UCSD-AML1 (cell line): Measurements from ENCODE around the gene SOX3.

Experiments used
- DNase-seq: peaks from one replicate; lab custom pipeline; 2025; ENCODE audit not compliant: unreplicated experiment; lab: John Stamatoyannopoulos, UW

Gene SOX3

DNA sequence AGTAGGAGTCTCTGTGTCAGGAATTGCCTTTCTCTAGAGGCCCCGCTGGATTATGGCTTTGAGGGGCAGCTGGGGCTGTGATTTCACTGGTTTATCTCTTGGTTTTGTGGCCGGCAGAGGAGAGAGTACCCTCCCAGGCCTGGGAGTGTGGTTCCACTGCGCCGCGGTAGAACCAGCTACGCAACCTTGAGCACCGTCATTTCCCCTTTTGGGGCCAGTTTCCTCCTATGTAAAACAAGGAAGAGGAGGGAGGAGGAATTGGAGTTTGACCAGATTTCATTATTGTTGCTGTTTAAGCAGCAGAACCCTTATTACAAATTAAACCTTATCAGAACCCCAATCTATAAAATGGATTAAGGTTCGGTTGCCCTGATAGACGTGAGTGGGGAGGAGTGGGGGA is 4.4 kb downstream of the SOX3 start:
- DNase-seq, result no peak

DNA sequence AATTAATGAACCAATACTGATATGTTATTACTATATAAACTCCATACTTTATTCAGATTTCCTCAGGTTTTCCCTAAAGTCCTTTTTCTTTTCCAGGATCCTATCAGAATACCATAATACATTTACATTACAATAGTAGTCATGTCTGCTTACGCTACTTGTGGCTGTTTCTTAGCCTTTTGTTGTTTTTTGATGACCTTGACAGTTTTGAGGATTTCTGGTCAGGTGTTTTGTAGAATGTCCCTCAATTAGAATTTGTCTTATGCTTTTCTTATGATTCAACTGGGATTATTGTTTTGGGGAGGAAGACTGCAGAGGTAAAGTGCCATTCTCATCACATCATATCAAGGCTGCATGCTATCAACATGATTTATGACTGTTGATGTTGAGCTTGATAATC is 9.1 kb downstream of the SOX3 start:
- DNase-seq, result no peak

GRCh38 chrX:140492066-140492994 is 12.5 kb downstream of the SOX3 start:
- DNase-seq, result no peak

DNA sequence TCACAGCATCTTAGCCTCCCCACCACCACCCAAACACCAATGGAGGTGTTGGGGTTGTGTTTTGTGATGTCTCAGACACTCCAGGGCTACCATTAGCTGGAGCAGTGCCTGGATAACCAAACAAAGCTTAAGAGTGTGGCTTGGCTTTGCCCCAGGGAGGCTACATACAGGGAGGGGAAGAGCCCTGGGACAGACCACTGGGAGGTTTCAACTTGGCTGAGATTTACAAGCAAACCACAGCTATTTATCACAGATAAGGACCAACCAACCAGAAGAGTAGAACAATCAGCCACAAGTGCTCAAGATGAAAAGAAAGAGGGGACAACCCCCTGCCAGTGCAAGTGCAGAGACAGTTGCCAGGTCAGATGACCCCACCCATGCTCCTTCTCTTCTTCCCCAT is 24.1 kb downstream of the SOX3 start:
- no peak for DNase-seq

DNA sequence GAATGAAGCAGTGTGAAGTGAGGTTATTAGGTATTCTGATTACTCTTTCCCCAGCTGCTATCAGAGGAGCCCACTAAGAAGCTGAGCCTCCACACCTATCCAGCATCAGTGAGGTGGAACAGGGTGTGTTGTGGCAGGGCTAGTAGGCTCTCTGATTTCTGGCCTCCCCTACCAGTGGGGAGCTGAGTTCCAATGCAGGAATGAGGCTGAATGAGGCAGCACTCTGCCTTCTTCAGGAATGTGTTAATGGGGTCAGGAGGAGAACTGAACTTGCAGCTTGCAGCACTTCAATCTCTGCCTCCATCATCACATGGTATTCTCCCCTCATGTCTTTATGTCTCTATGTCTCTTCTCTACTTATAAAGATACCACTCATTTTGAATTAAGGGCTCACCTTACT is 26.9 kb downstream of the SOX3 start:
- no peak for DNase-seq

DNA sequence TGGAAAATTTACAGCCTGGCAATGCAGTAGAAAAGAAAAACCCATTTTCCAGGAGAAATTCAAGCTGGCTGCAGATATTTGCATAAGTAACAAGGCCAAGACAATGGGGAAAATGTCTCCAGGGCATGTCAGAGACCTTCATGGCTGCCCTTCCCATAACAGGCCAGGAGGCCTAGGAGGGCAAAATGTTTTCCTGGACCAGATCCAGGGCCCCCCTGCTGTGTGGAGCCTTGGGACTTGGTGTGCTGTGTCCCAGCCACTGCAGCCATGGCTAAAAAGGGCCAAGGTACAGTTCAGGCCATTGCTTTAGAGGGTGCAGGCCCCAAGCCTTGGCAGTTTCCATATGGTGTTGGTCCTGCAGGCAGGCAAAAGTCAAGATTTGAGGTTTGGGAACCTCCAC is 29.8 kb downstream of the SOX3 start:
- no peak for DNase-seq

DNA sequence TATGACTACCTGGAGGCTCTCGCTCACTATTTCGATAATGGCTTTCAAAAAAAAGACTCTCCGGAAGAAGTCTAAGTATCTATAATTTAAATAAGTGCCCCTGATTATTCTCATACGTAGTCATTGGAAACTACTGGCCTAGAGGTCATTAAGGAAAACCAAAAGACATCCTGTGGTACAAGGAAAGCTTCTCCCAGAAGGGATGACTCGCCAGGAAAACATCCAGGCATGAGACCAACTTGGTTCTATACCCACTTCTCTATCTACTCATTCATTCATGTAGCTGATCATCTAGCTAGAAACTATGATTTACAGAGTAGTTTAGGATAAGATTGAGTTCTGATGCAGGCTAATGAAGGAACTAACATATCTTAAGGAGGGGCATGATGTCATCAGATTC is 37.7 kb downstream of the SOX3 start:
- no peak for DNase-seq
